ENCODE data around the gene IQCE.

The IQCE gene

DNA sequence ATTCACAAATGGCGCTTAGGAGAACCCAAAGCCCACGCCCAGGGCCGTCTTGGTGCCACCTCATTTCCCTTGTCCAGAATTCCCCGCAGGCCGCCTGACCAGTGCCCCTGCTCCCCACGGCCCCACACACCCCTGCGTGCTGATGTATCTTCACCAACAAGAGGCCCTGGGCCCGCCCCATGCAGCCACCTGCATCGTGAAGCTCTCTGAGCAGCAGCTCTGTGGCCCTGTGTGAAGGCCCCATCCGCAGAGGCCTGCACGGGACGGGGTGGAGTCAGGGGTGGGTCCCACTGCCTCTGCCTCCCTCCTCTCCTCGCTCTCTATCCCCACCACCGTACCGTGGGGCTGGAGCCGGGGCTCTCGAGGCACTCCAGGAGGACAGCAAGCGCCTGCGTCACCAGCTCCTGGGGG, 18.1 kb upstream of the IQCE start:
- TF ChIP-seq, protein P1, sequence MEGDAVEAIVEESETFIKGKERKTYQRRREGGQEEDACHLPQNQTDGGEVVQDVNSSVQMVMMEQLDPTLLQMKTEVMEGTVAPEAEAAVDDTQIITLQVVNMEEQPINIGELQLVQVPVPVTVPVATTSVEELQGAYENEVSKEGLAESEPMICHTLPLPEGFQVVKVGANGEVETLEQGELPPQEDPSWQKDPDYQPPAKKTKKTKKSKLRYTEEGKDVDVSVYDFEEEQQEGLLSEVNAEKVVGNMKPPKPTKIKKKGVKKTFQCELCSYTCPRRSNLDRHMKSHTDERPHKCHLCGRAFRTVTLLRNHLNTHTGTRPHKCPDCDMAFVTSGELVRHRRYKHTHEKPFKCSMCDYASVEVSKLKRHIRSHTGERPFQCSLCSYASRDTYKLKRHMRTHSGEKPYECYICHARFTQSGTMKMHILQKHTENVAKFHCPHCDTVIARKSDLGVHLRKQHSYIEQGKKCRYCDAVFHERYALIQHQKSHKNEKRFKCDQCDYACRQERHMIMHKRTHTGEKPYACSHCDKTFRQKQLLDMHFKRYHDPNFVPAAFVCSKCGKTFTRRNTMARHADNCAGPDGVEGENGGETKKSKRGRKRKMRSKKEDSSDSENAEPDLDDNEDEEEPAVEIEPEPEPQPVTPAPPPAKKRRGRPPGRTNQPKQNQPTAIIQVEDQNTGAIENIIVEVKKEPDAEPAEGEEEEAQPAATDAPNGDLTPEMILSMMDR (IDR thresholded peaks at IDR 0.05): no peak

DNA sequence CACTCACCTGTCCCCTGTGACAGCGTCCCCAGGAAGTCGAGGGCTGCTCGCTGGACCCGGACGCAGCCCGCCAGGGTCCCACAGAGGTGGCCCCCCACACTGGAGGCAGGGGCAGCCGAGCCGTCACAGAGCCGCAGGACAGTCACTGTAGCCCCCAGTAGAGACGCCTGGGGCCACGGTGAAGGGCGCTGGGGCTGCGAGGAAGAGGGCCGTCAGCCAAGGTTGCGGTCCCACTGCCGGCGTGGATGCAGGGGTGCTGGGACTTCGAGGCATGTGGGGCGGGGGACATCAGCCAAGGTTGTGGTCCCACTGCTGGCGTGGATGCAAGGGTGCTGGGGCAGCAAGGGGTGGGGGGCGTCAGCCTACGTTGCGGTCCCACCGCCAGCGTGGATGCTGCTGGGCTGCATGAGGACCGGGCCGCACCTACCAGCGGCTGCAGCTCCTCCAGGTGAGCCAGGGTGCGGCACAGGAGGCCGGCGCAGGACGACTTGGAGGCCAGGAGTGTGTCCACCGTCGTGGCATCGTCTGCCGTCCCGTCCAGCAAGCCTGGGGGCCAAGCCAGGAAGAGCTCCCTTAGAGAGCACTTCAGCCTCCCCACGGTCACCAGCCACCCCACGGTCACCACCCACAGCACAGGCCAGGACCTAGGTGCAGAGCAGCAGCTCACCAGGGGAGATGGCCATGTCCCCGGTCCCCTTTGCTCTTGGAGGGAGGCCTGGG, 17.3 kb upstream of the IQCE start:
- TF ChIP-seq, protein P1 (IDR thresholded peaks at IDR 0.05): no peak

DNA sequence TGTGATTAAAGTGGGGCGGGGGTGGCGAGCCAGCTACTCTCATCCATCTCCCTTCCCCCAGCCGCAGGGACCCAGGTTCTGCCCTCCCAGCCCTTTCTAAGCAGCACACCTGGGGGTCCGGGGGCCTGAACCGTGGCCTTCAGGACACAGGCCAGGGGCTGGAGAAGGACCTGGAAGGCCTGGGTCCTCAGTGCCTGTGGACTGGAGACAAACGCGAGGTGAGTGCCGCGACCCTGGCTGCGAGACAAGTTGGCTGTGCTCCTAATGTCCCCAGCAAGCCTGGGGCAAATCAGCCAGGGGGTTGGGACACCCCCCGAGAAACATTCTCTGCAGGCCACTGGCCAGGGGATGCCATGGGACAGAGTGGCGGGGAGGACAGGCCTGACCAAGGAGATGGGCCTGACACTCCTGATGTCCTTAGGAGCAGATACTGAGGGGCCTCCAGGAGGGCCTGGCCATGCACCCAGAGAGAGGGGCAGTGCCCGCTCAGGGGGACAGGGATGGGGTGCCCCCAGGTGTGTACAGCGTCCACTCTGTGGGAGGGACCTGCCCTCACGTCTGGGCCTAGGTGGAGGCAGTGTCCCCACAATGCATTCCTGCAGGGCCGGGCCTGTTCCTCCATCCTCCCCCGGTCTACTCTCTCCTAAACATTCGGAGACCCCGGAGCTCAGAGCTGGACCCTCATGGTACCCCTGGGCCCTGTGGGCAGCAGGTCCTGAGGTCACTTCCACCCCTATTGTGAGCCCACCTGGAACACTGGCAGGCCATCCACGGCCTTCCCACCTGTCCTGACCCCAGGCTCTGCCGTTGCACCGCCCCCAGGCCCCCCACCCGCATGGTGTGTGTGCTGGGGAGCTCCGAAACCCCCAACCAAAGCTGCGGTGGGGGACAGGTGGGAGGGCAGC, 16.5 kb upstream of the IQCE start:
- TF ChIP-seq, protein P1 (IDR thresholded peaks at IDR 0.05): no peak

DNA sequence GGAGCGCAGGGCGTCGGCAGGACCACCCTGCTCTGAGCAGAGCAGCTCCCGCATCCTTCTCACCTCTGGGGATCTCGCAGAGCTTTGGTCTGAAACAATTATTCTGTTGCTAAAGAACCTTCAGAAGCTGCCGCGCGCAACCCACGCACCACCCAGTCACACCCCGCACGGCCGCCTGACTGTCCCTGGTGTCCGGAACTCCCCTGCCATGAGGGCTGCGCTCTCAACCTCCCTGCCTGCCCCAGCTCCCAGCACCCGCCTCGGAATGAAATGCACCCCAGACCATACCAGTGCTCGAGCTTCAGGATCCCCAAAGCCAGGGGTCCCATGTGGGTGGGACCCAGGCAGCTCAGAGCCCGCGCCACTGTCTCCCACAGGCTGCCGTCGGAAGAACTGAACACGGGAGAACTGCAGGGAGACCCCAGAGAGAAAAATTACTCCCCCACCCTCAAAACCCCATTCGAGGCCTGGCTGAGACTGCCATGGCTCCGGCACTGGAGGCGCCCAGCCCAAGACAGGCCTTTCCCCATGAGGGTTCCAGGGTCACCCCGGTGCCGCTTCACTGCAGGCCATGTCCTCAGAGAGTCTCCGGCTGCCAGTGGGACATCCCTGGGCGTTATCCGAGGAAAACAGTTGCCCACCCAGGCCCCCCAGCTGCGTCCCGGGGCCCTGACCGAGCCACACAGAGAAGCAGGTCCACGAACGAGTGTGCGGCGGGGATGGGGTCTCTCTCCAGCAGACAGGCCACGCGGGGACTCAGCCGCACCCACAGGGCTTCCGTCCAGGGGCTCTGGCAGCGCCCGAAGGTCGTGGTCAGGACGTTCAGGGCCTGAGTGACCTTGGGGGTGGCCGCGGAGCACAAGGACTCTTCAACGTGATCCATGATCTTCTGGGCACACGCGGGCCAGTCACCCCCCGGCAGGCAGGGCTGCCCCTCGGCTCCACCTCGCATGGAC, 15.6 kb upstream of the IQCE start:
- TF ChIP-seq, protein P1 (IDR thresholded peaks at IDR 0.05): no peak

DNA sequence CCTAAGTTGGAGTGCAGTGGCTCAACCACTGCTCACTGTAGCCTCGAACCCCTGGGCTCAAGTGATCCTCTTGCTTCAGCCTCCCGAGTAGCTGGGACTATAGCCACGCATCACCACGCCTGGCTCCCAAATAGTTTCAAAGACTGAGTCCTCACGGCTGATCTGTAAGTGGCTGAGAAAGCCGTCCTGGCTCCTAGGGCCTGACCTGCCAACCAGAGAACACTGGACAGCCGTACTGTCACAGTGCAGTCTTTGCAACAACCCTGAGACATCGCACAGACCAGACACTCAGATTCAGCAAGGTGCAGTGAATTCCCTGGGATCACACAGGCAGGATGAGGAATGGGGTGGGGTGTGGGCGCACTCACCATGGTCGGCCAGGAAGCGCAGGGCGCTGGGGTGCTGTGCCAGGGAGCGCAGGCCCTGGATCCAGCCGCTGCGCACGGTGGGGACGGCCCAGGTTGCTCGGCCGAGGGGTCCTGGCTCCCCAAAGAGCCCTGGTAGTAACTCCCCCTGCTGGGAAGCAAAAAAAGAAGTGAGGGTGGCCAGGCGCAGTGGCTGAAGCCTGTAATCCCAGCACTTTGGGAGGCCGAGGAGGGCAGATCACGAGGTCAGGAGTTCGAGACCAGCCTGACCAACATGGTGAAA, 14.1 kb upstream of the IQCE start:
- TF ChIP-seq, protein P1 (IDR thresholded peaks at IDR 0.05): no peak

DNA sequence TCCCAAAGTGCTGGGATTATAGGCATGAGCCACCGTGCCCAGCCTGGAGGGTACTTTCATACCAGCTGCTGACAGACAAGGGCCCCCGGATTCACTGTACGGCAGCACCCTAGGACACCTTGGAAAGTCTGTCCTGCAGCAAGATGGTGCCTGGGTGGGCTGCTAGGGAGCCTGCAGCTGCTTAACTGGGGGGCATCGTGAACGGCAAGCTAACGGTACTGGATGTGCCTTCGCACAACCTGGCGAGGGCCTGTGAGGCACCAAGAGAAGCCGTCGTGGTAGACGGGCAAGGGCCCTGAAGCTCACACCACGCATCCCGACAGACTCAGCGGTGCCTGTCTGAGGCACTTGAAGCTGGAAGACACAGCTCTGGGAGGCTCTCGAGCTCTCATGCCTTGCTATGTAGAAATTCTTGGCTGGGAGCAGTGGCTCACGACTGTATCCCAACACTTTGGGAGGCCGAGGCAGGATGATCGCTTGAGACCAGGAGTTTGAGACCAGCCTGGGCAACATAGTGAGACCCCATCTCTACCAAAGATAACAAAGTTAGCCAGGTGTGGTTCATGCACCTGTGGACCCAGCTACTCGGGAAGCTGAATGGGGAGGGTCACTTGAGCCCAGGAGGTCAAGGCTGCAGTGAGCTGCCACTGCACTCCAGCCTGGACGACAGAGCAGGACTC, 12.9 kb upstream of the IQCE start:
- TF ChIP-seq, protein P1 (IDR thresholded peaks at IDR 0.05): no peak
